ENCODE measurements around the gene CD40LG.

The CD40LG gene

GRCh38 chrX:136652822-136653723 is 5.1 kb downstream of the CD40LG start:
- no peak for DNase-seq

DNA sequence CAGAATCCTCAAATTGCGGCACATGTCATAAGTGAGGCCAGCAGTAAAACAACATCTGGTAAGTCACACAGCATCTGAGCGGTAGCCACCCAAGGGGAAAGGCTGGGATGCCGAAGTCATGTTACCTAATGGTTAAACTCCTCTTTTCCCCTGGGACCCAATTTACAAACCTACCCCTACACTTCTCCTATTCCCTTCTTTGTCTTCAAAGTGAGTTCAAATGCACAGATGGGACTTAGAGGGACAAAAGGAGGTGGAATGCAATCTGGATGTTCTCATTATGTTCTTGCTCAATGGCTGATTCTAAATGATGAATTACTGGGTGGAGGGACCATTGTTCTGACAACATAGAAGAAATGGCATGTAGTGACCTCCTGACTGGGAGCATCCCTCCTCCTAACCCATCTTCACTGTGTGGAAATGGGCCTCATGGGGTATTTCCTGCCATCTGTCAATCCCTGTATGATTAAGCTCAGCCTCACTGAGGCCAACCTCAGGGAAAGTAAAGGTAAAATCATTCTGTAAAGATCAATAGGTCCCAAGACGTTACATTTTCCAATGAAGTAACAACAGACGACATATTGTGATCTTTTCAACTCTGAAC is 8.5 kb downstream of the CD40LG start:
- DNase-seq, result no peak

- DNase-seq, result no peak
These were observed 10.2 kb downstream of the CD40LG start for GRCh38 chrX:136658151-136658550.

GRCh38 chrX:136659174-136659573 is 11.2 kb downstream of the CD40LG start:
- DNase-seq, result no peak

DNA sequence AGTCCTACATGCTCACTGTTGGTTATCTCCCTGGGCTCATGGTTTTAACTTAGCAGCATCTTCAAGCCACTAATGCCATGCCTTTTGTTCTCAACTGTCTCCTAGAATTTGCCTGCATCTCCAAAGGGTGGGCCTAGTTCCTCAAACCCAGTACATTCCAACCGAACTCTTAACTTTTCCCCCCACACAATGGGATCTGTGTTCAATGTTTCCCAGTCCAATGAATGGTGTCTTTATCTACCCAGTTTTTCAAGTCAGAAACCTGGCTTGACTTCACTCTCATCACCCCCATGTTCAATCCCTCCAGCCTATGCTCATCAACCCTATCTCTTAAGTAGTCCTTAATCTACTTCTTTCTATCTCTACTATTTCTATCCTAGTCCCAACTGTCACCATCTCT is 12.9 kb downstream of the CD40LG start:
- DNase-seq, result no peak

- no peak for DNase-seq
These were observed 14.1 kb downstream of the CD40LG start for GRCh38 chrX:136662104-136662503.

- no peak for DNase-seq
These were observed 15.0 kb downstream of the CD40LG start for GRCh38 chrX:136662976-136663375.

- DNase-seq, result no peak
These were observed 17.4 kb downstream of the CD40LG start for GRCh38 chrX:136665258-136665900.

DNA sequence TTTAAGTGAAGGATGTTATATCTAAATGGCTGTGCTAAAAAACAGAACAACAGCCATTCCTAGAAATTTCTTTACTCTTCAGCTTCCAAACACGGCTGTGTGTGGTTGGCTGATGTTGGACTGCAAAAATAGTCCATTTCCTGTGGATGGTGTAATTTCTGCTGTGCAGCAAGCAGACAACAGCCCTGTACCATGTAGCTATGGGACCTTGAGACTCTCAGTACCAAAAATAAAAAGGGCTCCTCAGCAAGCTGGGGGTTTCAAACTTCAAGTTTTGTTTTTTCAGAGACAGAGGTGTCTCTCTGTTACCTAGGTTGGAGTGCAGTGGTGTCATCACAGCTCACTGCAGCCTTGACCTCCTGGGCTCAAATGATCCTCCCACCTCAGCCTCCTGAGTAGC is 18.1 kb downstream of the CD40LG start:
- DNase-seq, result no peak

GRCh38 chrX:136667446-136668168 is 19.6 kb downstream of the CD40LG start:
- no peak for DNase-seq

DNA sequence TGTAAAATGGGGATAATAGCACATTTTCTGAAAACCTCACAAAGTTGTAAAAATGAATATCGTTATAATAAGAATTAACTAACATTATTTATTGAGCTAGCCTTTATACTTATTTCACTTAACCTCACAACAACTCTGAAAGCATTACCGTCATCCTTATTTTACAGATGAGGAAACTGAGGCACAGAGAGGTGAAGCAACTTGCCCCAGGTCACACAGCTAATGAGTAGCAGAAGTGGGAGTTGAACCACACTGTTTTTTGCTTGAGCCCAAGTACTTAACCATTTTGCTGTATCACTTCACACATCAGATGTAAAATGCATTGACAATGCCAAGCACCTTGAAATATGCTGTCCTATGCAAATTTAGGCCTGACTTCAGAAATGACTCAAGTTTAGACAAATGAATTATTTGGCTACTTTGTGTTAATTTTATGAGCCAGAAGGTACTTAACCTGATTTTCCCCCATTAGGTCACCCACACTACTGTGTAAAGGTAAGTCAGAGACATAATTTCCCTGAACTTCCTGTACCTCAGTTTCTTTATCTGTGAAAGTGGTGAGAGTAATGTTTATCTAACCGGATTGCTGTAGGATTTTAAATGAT is 23.1 kb downstream of the CD40LG start:
- DNase-seq, result no peak

GRCh38 chrX:136674270-136674985 is 26.5 kb downstream of the CD40LG start:
- peak; percentile 55 for DNase-seq

DNA sequence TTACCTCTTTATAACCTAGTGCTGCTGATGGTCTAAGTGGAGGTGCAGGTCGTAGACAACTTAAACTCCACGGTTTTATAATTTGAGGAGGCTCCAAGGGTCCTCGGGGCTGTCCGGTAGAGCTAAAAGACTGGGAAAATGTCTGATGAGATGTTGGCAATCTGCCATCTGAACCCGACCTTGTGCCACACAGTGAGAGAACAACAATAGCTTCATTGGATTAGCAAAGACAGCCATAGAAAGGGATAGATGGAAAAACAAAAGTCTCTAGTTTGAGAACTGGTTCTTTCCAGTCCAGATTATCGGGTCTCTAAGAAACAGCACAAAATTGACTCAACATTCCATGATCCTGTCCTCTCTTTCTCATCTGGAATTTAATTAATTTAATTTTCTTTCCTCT is 31.6 kb downstream of the CD40LG start:
- no peak for DNase-seq

GRCh38 chrX:136684120-136684519 is 36.2 kb downstream of the CD40LG start:
- DNase-seq, result no peak

DNA sequence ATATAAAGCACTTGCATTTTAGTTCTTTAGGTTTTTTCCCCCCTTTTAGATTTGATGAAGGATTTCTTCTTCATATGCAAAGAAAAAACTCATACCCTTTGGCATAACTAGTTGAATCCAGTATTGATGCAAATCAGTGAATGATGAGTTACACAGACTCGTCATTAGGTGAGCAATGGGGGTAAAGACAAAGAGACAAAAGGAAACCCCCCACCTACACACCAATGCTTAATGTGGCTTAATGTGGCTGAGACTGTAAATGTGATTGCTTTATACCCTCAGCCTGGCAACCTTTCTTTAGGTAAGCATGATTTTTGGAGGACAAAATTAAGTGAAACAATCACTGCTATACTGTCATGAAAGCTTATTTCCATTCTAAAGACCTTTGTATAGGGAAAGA is 39.5 kb downstream of the CD40LG start:
- no peak for DNase-seq

GRCh38 chrX:136689436-136689835 is 41.5 kb downstream of the CD40LG start:
- peak; percentile 86 for DNase-seq

DNA sequence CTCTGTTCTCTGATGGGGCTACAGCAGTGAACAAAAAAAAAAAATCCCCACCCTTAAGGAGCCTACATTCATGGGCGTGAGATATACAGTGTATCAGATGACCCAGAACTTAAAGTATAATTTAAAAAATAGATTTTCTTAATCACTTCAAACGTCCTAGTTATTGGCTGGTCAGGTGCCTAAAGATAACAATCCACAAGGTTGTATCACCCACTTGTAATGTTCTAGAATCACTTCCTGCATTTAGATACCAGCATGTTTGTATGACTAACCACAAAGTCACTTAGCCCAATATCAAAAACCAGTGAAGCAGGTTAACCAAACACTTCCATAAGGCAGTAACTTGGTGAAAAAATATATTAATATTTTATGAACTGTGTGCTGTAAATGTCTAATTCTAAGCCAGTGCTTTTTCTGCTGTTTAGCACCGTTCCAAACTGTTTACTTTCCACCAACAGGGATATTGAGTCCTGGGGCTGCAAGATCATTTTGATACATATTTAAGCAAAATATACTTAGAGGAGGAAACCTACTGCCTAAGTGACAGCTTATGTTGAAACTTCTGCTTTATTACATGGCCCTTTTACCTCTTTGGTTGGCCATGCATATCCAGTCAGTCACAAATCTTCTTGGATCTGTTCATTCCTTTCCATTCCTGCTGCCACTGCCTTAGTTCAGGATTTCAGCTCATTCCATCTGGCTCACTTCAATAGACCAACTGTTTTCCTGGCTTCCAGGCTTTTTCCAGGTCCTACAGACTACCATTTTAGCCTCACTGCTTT is 43.3 kb downstream of the CD40LG start:
- DNase-seq, result peak; percentile 68

DNA sequence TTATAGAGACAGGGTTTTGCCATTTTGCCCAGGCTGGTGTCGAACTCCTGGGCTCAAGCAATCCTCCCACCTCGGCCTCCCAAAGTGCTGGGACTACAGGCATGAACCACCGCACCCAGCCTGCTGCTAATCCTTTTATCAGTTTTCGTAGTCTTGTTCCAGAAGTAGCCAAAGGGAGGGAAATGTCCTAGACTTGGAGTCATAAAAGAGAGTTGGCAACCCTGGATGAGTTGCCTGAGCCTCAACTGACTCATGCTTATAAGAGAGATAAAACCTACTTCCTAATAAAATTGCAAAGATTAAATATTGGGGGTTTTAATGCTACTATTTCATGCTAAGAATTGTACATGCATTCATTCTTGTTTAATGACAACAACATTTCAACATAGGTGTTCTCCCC is 44.3 kb downstream of the CD40LG start:
- DNase-seq, result peak; percentile 29

DNA sequence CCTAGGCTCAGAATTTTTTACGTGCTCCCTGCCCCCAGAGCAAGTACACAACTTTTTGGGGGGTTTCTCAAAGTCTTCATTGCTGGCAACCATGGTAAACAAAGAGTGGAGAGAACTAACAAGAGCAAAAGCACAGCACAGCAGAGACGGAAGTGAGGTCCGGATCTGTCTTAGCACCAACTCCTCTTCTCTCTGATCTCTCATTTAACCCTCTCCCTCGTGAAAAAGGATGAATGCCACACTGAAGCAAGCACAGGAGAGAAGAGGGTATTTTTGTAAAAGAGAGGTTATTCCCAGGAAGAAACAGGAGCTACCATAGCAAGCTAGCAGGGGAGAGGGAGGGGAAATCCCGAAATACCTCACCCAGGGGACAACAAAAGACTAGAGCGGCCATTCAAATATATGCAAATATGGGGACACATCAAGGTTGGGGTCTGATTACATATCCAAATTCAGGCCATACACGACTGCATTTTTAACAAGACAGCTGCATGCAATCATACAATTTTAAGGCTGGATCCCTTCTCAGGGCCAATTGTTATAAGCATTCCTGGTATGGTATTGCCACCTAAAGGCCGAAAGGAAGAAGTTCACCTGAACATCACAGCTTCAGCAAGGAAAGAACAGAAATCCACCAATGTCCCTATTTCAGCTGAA is 46.6 kb downstream of the CD40LG start:
- peak; percentile 67 for DNase-seq

- no peak for DNase-seq
These were observed 49.2 kb downstream of the CD40LG start for GRCh38 chrX:136697156-136697555.

- DNase-seq, result peak; percentile 59
These were observed 60.4 kb downstream of the CD40LG start for GRCh38 chrX:136708348-136708747.
